ENCODE results near the gene PPIL3.

PPIL3 gene

DNA sequence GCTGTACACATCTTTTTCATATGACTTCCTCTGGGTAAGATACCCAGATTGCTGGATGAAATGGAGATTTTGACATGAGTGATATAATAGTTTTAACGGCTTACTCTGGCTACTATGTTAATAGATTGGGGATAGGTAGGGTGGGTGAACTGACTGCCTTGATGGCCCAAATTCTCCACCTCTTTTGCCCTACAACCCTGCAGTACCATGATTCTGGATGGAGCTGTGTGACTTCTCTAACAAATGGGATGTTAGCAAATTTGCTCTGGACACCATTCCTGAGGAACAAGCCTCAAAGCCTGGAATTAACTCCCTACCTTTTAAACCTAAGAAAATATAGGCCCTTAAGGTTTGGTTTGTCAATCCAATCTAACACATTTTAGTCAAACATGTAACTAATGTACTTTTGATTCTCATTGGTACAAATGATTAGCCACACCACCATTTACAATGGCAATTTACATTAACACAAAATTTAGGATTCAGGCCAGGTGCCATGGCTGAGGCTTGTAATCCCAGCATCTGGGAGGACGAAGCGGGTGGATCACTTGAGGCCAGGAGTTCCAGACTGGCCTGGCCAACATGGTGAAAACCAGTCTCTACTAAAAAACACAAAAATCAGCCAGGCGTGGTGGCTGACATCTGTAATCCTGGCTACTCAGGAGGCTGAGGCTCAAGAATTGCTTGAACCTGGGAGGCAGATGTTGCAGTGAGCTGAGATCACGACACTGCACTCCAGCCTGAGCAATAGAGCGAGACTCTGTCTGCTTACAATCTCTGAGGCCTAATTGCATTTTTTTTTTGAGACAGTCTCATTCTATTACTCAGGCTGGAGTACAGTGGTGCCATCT is 37.3 kb downstream of the PPIL3 start:
- Histone ChIP-seq H3K4me1 (ENCODE audit: low read length) (no peaks in the 10 kb centered on the region), H3K36me3 (replicated peaks; ENCODE audit: insufficient read depth, low read length) (peaks cover 19% of the 10 kb centered on the region), H3K27ac (ENCODE audit: low read length) (no peak overlapping the region), H2AFZ (ENCODE audit: low read length) (no peak overlapping the region), H3K27me3 (replicated peaks; ENCODE audit: insufficient read depth, low read length) (no peaks in the 10 kb centered on the region), H3K4me2 (ENCODE audit: low read depth, low read length) (no peak overlapping the region), H3K79me2 (ENCODE audit: low read length) (peaks cover 9% of the 10 kb centered on the region), H3F3A (ENCODE audit: insufficient read depth, low read length) (peaks cover 34% of the 10 kb centered on the region), H4K20me1 (ENCODE audit: insufficient read depth, low read length) (0 out of 2 replicates have a peak, but pooled peaks cover 3% of the 10 kb centered on the region), H3K9me3 (replicated peaks; ENCODE audit: insufficient read depth, low read length) (no peaks in the 10 kb centered on the region), H3K4me3 (ENCODE audit: low read length) (no peak overlapping the region), H3K9me2 (replicated peaks; ENCODE audit: insufficient read depth, low read length) (no peaks in the 10 kb centered on the region), H3K9ac (ENCODE audit: low read length) (no peak overlapping the region)
- no peak for DNase-seq
- TF ChIP-seq, protein P1, sequence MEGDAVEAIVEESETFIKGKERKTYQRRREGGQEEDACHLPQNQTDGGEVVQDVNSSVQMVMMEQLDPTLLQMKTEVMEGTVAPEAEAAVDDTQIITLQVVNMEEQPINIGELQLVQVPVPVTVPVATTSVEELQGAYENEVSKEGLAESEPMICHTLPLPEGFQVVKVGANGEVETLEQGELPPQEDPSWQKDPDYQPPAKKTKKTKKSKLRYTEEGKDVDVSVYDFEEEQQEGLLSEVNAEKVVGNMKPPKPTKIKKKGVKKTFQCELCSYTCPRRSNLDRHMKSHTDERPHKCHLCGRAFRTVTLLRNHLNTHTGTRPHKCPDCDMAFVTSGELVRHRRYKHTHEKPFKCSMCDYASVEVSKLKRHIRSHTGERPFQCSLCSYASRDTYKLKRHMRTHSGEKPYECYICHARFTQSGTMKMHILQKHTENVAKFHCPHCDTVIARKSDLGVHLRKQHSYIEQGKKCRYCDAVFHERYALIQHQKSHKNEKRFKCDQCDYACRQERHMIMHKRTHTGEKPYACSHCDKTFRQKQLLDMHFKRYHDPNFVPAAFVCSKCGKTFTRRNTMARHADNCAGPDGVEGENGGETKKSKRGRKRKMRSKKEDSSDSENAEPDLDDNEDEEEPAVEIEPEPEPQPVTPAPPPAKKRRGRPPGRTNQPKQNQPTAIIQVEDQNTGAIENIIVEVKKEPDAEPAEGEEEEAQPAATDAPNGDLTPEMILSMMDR (IDR thresholded peaks at IDR 0.05; ENCODE audit: low read length), result no peak
- TF ChIP-seq EZH2phosphoT487 (IDR thresholded peaks at IDR 0.05; ENCODE audit: low read length) (no peak), EZH2 (optimal IDR thresholded peaks at IDR 0.05; ENCODE audit: low read depth, low read length) (no peak)

DNA sequence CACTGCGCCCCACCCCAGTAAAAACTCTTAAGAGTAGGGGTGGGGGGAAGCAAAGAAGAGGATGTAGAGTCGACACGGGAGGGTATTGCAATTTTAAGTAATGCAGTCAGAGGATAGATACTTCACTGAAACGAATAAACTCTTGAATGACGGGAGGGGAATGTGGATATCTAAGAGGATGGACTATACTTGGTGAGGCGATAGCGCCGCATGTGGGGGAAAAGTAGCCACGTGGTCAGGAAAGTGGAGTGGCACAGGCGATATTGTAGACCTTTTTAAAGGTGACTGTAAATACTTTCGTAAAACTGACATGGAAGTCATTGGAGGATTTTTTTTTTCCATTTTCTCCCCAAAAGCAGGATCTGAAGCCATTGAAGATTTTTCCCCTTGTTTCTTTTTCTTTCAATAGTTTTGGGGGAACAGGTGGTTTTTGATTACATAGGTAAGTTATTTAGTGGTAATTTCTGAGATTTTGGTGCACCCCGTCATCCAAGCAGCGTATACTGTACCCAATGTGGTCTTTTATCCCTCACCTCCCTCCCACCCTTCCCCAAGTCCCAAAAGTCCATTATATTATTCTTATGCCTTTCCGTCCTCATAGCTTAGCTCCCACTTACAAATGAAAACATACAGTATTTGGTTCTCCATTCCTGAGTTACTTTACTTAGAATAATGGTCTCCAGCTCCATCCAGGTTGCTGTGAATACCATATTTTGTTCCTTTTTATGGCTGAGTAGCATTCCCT is 38.2 kb downstream of the PPIL3 start:
- Histone ChIP-seq H3K4me1 (ENCODE audit: low read length) (no peaks in the 10 kb centered on the region), H3K9ac (ENCODE audit: low read length) (no peak overlapping the region), H3K27me3 (replicated peaks; ENCODE audit: insufficient read depth, low read length) (no peaks in the 10 kb centered on the region), H3K9me2 (replicated peaks; ENCODE audit: insufficient read depth, low read length) (no peaks in the 10 kb centered on the region), H3K27ac (ENCODE audit: low read length) (no peak overlapping the region), H2AFZ (ENCODE audit: low read length) (no peak overlapping the region), H4K20me1 (ENCODE audit: insufficient read depth, low read length) (no peaks in the 10 kb centered on the region), H3F3A (ENCODE audit: insufficient read depth, low read length) (peaks cover 34% of the 10 kb centered on the region), H3K36me3 (replicated peaks; ENCODE audit: insufficient read depth, low read length) (peaks cover 15% of the 10 kb centered on the region), H3K79me2 (ENCODE audit: low read length) (0 out of 2 replicates have a peak, but pooled peaks cover 3% of the 10 kb centered on the region), H3K9me3 (replicated peaks; ENCODE audit: insufficient read depth, low read length) (no peaks in the 10 kb centered on the region), H3K4me3 (ENCODE audit: low read length) (no peak overlapping the region), H3K4me2 (ENCODE audit: low read depth, low read length) (no peak overlapping the region)
- TF ChIP-seq, protein P1 (IDR thresholded peaks at IDR 0.05; ENCODE audit: low read length), result no peak
- TF ChIP-seq EZH2phosphoT487 (IDR thresholded peaks at IDR 0.05; ENCODE audit: low read length), result no peak
- no peak for TF ChIP-seq EZH2 (optimal IDR thresholded peaks at IDR 0.05; ENCODE audit: low read depth, low read length)
- no peak for DNase-seq

GRCh38 chr2:200847939-200848338 is 40.9 kb downstream of the PPIL3 start:
- Histone ChIP-seq H3K79me2 (ENCODE audit: low read length) (no peaks in the 10 kb centered on the region), H3K4me2 (ENCODE audit: low read depth, low read length) (no peak overlapping the region), H3K36me3 (replicated peaks; ENCODE audit: insufficient read depth, low read length) (peaks cover 8% of the 10 kb centered on the region; the same call in 1 of the 2 replicates), H3K9me3 (replicated peaks; ENCODE audit: insufficient read depth, low read length) (no peaks in the 10 kb centered on the region), H3F3A (ENCODE audit: insufficient read depth, low read length) (peaks cover 26% of the 10 kb centered on the region), H3K27me3 (replicated peaks; ENCODE audit: insufficient read depth, low read length) (no peaks in the 10 kb centered on the region), H3K27ac (ENCODE audit: low read length) (no peak overlapping the region), H3K4me1 (ENCODE audit: low read length) (no peaks in the 10 kb centered on the region), H2AFZ (ENCODE audit: low read length) (no peak overlapping the region), H3K9me2 (replicated peaks; ENCODE audit: insufficient read depth, low read length) (no peaks in the 10 kb centered on the region), H4K20me1 (ENCODE audit: insufficient read depth, low read length) (no peaks in the 10 kb centered on the region), H3K9ac (ENCODE audit: low read length) (no peak overlapping the region), H3K4me3 (ENCODE audit: low read length) (no peak overlapping the region)
- no peak for DNase-seq
- TF ChIP-seq EZH2 (optimal IDR thresholded peaks at IDR 0.05; ENCODE audit: low read depth, low read length) (no peak), EZH2phosphoT487 (IDR thresholded peaks at IDR 0.05; ENCODE audit: low read length) (no peak)
- TF ChIP-seq, protein P1 (IDR thresholded peaks at IDR 0.05; ENCODE audit: low read length), result no peak
